GM18519 (cell line): ENCODE results near the gene CFAP68.

Experiments
- ATAC-seq: cut with Tn5 transposase; IDR thresholded peaks from one replicate; pipeline ENCODE4 v1.9.1; 2021; ENCODE audit warnings: mild to moderate bottlenecking, moderate library complexity; ENCODE audit not compliant: unreplicated experiment, low FRiP score

The CFAP68 gene, protein sequence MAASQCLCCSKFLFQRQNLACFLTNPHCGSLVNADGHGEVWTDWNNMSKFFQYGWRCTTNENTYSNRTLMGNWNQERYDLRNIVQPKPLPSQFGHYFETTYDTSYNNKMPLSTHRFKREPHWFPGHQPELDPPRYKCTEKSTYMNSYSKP

DNA sequence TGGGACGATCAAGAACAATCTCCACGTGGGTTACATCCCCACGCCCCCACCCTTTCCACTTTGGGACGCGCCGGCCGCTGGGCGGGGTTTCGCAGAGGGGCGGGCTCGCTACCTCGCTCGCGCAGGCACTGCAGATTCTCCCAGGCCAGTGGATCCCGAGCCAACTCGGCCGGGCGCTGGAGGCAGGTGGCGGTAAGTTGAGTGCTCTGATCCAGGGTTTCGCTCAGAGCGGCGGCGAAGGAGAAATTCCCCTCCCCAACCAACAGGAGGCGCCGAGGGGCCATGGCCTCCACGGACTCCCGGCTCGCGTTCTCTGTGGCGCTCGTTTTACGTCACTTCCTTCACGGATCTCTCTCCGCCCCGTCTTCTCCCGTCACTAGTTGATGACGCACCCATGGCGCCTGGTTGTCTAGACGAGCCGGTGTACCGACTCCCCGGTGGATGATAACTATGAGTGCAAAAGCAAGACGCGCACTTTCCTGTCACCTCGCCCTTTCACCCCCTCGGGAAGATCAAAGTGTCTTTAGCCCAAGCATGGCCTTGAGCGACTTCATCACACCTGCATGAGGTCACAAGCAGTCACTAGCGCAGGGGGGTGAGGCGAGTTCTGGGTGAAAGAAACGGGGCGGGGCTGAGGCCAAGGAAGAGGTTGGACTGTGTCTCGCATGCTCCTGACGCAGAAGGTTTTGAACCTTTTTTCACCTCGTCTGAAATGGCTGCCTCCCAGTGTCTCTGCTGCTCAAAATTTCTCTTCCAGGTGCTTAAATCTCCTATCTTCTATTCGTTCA, at the start of gene CFAP68, which contains the start of gene FDXACB1:
TSS of gene CFAP68 (plus strand) at position 693 of the 788 bp plus-strand sequence. CDS start at position 713, 20 bp downstream.
TSS of gene FDXACB1 (minus strand) at position 317 of the 788 bp plus-strand sequence. CDS start at position 284, 33 bp downstream.
- ATAC-seq = peak; percentile 63

DNA sequence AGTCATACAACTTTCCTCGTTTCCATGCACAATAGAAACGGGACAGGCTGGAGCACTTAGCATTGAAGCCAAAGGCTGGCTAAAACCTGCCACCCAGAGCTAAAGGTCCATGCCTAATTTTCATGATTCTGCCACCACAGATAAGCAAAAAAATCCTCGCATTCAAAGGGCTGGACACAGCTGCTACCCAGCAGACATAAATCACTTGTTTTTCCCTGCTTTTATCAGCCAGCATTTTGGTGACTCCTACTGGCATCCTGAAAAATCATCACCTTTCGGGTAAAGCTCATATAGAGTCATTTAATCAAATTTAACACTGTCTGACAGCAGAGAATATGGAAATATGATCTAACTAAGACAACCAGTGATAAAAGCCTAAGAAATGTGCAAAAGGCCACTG, 45.8 kb upstream of the CFAP68 start:
- no peak for ATAC-seq

DNA sequence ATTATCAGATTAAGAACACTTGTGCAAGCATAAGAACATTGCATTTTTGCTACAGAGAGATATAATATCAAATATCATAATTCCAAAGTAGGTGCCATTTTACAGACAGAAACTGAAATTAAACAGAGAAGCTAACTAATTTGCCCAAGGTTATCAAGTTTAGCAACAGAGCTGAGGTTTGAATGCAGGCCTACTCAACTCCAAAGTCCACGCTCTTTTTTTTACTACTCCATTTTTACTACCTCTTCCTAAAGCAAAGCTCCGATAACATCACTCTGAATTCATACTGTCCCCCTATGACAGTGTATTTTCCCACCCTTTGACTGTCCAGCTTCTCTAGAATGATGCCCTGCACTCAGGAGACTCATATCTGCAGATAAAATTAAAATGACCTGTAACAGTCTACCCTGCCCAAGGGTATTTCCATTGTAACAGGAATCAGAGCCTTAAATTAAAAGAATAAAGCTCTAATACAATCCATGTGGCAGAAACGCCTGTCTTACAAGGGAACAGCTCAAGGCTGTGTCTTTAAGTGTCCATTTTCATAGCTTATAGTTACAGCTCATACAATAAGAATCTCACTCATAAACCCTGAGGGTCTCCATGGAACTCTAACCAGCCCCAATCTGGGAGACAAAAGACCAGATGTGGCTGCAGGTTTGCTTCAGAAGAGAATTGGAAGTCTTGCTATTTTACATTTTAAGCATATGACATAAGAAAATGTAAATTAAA, 44.7 kb upstream of the CFAP68 start:
- ATAC-seq = no peak

DNA sequence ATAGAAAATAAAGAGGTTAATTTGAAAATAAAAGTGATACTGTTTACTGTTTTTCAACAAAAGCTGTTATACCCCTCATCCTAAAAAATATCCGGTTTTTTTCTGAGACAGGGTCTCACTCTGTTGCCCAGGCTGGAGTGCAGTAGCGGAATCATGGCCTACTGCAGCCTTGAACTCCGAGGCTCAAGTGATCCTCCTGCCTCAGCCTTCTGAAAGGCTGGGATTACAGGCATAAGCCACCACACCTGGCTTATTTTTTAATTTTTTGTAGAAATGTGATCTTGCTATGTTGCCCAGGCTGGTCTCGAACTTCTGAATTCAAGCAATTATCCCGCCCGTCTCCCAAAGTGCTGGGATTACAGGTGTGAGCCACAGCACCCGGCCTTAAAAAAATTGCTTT, 43.7 kb upstream of the CFAP68 start:
- ATAC-seq = no peak

DNA sequence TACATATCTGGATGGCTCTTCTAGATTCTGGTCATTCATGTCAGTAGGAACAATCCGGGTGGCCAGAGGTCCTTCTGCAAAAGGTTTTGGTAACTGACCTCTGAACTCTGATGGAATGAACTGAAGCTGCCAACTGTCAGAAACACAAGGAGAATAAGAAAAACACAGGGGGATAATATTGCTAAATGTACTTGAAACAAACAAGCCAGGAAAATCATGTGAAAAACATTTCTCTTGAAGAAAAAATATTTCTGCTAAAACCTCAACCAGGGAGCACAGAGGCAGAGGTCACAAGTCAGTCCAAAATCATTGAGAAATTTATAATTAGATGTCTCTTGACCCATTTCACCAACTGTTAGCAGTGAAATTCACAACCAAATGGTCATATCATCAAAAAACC, 43.2 kb upstream of the CFAP68 start:
- no peak for ATAC-seq

DNA sequence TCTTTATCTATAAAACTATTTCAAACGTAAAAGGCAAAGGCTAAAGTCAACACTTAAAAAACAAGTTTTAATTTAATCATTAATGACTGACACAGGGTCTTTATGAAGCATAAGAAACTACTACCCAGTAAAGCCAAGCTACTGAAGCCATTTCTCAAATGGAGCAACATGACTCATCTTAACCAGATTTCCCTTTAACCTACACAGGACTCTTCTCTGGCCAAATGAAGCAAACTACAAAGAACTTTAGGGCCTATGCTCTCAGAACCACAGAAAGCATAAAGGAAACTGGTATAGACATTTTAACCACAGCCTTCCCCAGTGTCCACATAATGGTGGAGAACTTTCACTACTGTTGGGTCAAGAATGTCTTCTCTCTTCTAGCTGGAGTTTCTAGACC, 42.6 kb upstream of the CFAP68 start:
- no peak for ATAC-seq

DNA sequence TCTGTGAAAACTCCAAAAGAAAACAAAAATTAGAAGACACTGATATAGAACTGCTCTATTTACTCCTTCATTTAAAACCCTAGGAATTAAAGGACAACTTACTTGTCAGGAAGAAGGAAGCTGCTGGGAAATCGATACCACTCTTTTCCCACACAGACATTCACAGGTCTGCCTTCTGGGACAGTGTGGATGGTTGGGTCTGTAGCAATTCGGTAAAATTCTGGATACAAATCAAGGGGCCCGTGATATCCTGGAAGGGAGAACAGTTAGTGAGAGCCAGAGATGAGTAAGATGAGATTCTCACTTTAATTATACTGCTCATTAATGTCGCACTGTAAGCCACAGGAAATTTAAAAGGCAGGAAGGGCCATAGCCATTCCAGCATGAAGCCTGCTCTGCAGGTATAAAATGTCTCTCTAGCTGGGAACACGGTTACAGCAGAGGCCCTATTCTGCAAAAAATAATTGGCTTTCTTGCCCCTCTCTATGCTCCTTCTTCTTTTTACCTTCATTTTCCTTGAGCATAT, 41.9 kb upstream of the CFAP68 start:
- no peak for ATAC-seq

DNA sequence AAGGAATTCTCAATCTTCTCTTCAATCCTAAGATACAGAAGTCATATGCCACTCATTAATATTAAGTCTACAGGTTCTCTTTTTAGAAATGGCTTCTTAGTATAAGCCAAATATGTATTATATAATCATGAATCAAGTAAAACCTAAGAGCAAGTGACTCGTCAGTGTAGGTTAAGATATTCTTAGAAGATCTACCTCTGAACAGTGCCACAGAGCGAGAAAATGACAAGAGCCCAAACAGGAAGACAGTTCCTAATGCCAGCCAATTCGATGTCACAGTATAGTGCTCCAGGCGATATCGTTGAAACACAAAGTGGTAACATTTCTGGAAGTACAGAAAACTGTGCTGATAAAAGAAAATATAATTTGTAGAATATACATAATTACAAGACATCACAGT, 41.3 kb upstream of the CFAP68 start:
- ATAC-seq = no peak

DNA sequence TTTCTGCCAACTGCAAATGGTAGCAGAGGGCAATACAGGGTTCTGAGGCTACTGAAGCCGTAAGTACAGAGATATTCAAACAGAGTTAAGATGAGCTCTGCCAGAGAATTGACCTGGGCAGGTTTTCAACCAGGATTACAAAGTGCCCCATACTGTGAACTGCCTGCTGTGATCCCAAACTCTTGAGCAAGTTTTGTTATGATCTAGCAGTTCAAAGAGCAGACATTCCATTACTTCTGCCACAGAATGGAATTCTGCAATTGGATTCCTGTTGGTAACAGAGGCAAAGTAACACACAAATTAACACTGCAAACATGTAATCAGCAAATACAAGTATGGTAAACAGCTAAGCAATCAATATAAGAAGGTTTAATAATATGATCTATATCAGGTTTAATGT, 39.2 kb upstream of the CFAP68 start:
- no peak for ATAC-seq

DNA sequence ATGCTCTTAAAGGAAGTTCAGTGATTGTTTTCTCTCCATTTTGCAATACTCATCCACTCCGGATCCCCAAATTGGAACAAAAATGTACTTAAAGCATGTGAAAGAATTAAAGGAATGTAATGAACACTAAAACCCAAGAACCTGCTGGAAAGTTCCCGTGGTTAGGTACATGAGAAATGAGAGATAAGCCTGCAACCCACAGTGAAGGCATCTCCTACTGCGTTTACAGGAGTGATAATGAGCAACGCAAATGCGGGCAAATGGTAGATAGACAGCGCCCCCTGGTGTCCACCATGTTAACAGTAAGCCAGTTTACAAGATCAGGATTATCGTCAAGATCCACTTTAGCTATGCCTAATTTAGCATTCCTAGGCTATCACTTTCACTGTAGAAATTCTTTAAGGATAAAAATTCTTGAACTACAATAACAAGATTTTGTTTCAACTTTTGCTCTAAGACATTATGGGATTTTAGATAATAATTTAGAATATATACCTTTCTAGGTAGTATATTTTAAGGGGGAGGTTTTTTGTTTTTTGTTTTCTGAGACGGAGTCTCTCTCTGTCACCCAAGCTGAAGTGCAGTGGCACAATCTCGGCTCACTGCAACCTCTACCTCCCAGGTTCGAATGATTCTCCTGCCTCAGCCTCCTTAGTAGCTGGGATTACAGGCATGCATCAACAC, 37.8 kb upstream of the CFAP68 start:
- ATAC-seq = no peak

DNA sequence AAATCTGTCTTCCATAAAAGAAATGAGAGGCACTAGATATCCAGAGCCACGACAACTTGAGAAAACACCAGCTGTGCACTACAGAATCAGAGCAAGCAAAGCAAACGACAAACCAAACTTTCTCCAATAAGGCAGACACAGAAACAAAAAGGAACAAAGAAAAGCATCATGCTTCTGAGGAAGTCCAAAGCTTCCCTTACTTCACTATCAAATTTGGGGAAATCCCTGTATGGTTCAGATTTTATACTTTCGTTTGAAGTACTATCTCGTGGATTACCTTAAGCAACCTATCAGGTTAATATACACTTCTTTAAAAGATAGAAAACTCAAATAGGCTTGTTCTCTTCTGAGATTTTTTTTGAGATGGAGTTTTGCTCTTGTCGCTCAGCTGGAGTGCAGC, 35.7 kb upstream of the CFAP68 start:
- no peak for ATAC-seq

DNA sequence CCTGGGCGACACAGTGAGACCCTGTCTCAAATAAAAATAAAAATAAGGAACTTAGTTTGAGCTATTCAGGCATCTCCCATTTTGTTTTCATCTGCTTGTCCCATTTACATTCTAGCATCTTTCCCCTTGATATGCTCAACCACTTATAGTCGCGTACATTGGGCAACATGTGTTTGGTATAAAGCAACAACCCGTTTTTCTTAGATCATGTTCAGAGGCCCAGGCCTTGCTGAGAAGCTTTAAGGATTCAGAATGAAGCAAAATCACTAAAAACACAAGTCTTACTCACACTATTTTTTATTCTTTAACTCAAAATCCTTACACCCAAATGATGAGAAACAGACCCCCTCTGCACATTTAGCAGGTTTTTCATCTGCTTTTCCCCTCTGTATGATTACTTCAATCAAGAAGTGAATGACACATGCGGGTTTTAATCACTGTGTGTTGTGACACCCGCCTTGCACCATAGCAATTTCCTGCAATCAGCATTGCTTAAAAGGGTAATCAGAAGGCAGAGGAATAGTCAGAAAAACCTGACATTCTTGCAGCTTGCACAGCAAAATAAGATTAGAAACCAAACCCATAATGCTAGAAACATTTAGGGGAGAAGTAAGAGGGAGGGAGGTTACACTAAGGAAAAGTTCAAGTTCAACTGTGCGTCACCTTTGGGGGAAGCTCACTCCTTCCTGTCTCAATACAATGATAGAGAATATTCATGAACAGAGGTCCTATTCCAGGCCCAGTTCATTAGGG, 33.9 kb upstream of the CFAP68 start:
- no peak for ATAC-seq

DNA sequence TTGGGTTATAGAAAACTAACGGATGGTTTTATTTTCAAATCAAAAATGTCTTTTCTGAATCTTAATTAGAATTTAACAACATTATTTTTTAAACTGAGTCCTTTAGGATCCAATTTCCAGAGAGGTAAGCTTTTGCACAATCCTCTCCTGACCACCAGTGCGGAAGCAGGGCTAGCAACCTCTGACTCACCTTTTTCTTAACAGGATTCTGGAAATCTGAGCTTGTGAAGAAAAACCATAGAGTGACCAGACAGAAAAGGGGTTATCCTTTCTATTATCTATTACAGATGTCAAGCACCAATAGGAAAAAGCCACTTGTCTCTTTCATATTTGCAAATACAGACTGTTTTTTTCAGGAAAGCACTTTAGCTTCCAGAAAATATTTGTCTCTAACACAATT, 33.3 kb upstream of the CFAP68 start:
- no peak for ATAC-seq

DNA sequence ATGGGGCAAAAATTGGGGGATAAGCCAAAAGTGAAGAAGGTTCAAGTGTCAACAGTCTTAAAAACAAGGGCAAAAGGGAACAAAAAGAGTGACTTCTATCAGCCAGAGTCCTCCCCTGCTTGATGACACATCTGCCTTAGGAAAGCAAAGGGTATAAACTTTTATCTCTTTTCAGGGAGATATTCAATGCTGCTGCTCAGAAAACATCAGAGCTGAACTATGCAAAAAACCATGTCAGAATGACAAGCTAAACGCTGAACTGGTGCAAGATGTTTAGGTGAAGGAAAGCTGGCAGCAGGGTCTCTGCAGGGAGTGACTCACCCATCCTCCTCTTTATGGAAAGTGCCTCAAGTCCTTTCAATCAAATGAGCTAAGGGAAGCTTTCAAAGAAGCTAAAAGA, 32.7 kb upstream of the CFAP68 start:
- ATAC-seq = no peak

DNA sequence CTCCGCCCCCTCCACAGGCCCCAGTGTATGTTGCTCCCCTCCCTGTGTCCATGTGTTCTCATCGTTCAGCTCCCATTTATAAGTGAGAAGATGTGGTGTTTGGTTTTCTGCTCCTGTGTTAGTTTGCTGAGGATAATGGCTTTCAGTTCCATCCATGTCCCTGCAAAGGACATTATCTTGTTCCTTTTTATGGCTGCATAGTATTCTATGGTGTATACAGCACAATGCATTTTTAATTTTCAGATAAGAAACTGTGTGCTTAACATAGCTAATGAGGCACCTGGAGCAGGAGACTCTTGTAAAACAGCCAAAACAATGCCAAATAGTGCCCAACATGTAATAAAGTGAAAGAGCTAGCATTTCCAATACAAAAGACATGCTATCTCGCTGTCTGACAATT, 29.7 kb upstream of the CFAP68 start:
- ATAC-seq = no peak

DNA sequence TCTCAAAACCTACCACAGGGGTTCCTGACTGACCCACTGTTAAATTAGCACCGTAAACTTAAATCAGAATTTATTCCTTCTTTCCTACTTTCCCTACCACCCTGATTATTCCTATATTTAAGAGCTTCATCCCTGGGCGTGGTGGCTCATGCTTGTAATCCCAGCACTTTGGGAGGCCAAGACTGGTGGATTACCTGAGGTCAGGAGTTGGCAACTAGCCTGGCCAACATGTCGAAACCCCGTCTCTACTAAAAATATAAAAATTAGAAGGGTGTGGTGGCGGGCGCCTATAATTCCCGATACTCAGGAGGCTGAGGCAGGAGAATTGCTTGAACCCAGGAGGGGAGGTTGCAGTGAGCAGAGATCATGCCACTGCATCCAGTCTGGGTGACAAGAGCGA, 28.3 kb upstream of the CFAP68 start:
- no peak for ATAC-seq

DNA sequence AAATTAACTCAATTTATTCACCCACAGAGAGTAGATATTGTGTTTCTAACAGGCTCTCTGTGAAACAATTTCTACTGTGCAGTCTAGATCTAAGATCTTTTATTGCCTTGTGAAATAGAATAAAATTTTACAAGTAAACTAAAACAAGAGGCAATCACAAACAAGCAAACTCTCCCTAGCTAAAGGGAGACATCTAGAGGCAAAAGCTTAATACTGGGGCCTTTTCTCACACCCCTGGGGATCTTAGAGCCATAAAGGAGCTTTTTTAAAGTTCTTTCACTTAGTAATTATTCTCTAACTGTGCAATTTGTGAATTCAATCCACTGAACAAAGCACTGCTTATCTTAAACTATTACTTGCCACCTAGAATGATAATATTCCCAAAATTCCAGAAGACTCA, 27.7 kb upstream of the CFAP68 start:
- no peak for ATAC-seq

DNA sequence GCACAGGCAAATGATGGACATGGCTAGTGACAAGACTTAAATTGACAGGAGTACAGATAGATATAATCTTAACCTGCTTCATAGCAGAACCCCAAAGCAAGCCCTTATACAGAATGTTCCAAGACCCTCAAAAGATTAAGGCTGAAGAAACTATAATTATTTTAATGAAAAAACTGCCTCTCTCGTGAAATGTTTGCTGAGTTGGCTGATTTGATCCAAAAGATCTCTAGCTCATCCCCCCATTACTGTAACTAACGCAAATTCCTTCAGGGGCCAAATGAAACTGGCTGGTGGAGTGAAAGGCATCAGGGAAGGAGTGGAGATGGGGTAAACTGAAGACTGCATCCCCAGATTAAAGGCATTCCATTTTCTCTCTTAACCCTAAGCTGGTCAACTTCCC, 27.2 kb upstream of the CFAP68 start:
- ATAC-seq = no peak

DNA sequence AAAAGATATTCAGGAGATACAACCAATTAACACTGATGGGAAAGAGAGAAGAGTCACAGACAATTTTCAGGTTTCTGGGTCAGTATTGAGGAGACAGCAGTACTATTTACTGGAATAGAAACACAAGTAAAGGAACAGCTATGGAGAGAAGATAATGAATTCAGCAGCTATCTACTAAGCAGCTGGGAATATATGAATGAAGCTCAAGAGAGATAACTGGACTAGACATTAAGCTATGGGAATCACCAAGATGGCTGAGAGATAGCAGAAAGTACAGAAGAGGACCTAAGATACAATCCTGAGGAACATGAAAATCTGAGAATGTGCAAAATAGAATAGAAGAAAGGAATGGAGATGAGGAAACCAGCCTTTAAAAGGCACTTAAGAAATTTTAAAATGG, 23.8 kb upstream of the CFAP68 start:
- no peak for ATAC-seq

DNA sequence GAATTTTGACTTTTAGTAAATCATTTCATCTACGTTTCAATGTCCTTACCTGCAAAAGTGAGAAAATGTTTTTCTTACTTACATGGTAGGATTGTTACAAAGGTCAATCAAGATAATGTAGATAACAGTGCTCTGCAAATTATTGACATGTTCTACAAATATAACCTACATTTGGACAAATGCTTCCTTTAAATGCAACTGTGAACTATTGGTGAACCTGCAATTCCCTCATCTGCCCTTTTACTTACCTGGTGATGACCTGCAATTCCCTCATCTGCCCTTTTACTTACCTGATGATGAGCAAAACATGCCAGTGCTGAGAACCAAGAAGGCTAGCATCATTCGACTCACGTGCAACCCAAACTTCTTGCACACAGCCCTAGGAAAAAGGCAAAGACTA, 19.1 kb upstream of the CFAP68 start:
- ATAC-seq = no peak
